Measurements from ENCODE around the gene BAZ1B. TPM values are rescaled to one million over a fixed set of nuclear protein-coding genes. Genes with fewer than 3 reads are reported as not detected.

Gene BAZ1B
- total RNA-seq, 1 donor from 2014 or later: 111 TPM

Other genes with a start within 250 kb of the BAZ1B start
- gene NSUN5, start 213.5 kb downstream of the BAZ1B start, total RNA-seq: 70.3 and 74.8 TPM in 2 replicates
- gene TRIM50, start 194.2 kb downstream of the BAZ1B start, total RNA-seq: not detected in 2 replicates
- not detected in 2 replicates for gene FKBP6, start 194.1 kb downstream of the BAZ1B start, total RNA-seq
- 0.54 and 0.67 TPM in 2 replicates for gene FZD9, start 88.5 kb downstream of the BAZ1B start, total RNA-seq
- gene BCL7B, start 35.4 kb upstream of the BAZ1B start, total RNA-seq: 80.6 and 86.0 TPM in 2 replicates
- 46.5 and 48.2 TPM in 2 replicates for gene TBL2, start 56.3 kb upstream of the BAZ1B start, total RNA-seq
- not detected in 2 replicates for gene MLXIPL, start 102.2 kb upstream of the BAZ1B start, total RNA-seq
- gene VPS37D, start 145.5 kb upstream of the BAZ1B start, total RNA-seq: 0.18 and 0.34 TPM in 2 replicates
- 11.2 and 11.6 TPM in 2 replicates for gene DNAJC30, start 161.2 kb upstream of the BAZ1B start, total RNA-seq
- gene BUD23, start 161.3 kb upstream of the BAZ1B start, total RNA-seq: 128 and 138 TPM in 2 replicates
- gene STX1A, start 197.4 kb upstream of the BAZ1B start, total RNA-seq: 24.9 and 26.7 TPM in 2 replicates
- gene ABHD11, start 216.5 kb upstream of the BAZ1B start, total RNA-seq: 18.9 and 24.3 TPM in 2 replicates
- gene CLDN3, start 248.0 kb upstream of the BAZ1B start, total RNA-seq: not detected in 2 replicates